ENCODE data around the gene PMCH. TPM values are rescaled to one million over a fixed set of nuclear protein-coding genes. Genes with fewer than 3 reads are reported as not detected.

Gene PMCH
- total and polyA plus RNA-seq, 2 of the 13 experiments (the other 11 are each of a cell fraction or from before 2014, with no cell fraction given): not detected

DNA sequence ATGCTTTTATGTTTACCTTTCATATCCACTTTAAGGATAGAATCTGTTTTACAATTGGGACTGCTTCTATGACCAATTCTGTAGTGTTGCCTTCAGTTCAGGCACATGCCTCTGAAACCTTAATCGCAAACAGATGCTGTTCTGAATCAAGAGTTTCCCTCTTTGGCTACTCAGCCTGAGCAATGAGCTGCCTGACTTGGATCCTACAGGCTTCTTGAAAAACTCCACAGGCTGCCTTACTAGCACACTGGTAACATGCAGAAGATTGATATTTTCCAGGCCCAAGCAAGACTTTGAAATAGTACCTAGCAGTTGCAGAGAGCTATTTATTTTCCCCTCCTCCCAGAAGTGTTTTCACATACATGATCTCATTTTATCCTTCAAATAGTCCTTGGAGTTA is 34.8 kb upstream of the PMCH start:
- in situ Hi-C loops (cut with HindIII; ENCODE audit: extremely low pct_ligation_motif_present, low pct_unique_long_range_greater_than_20kb): no loop called here
- Histone ChIP-seq H3K4me2 (ENCODE audit: low read depth, low read length) (no peak overlapping the region), H3K36me3 (replicated peaks in 1 of 2; ENCODE audit: control insufficient read depth in 1 of 2, insufficient read depth in 2 of 2, low read length in 2 of 2) (no peaks in the 10 kb centered on the region), H2AFZ (ENCODE audit: low read length) (no peak overlapping the region), H4K20me1 (ENCODE audit: insufficient read depth, low read length) (no peaks in the 10 kb centered on the region), H3K27ac (ENCODE audit: extremely low read length, insufficient read depth, low read length) (no peak overlapping the region), H3K4me1 (ENCODE audit: insufficient read depth, low read length) (no peaks in the 10 kb centered on the region; the same call in 1 of the 2 replicates), H3K9ac (ENCODE audit: insufficient read depth, low read depth, low read length) (no peak overlapping the region), H3K4me3 (replicated peaks in 1 of 3; ENCODE audit: insufficient read depth in 1 of 3, low read depth in 2 of 3, low read length in 3 of 3) (no peak overlapping the region), H3K27me3 (ENCODE audit: control insufficient read depth in 1 of 2, insufficient read depth in 2 of 2, low read length in 2 of 2) (no peaks in the 10 kb centered on the region), H3K9me3 (ENCODE audit: low read length) (no peaks in the 10 kb centered on the region), H3K79me2 (ENCODE audit: insufficient read depth, low read length) (no peaks in the 10 kb centered on the region)
- FAIRE-seq: no peak
- no TSS peak for BruUV-seq (replicated peaks)
- ChIA-PET POLR2A (no interaction called here), CTCF (ENCODE audit: low intra/inter-chr PET ratio, low total read pairs) (no interaction called here)
- intact Hi-C loops (cut with micrococcal nuclease; ENCODE audit: unreplicated experiment): no loop called here
- no peak for TF ChIP-seq CBX1 (IDR thresholded peaks at IDR 0.05; ENCODE audit: low read depth)
- TF ChIP-seq NONO (IDR thresholded peaks at IDR 0.05): no peak
- TF ChIP-seq NONO (CRISPR knock-in tag; conservative IDR thresholded peaks at IDR 0.05): no peak
- no peak for TF ChIP-seq NFYB (CRISPR knock-in tag; IDR thresholded peaks at IDR 0.05)
- TF ChIP-seq ZNF431 (CRISPR knock-in tag; IDR thresholded peaks at IDR 0.05; ENCODE audit: borderline replicate concordance, low read depth): no peak
- no peak for TF ChIP-seq FOXK1 (CRISPR knock-in tag; IDR thresholded peaks at IDR 0.05; ENCODE audit: borderline replicate concordance, low read depth)
- TF ChIP-seq, protein P1, sequence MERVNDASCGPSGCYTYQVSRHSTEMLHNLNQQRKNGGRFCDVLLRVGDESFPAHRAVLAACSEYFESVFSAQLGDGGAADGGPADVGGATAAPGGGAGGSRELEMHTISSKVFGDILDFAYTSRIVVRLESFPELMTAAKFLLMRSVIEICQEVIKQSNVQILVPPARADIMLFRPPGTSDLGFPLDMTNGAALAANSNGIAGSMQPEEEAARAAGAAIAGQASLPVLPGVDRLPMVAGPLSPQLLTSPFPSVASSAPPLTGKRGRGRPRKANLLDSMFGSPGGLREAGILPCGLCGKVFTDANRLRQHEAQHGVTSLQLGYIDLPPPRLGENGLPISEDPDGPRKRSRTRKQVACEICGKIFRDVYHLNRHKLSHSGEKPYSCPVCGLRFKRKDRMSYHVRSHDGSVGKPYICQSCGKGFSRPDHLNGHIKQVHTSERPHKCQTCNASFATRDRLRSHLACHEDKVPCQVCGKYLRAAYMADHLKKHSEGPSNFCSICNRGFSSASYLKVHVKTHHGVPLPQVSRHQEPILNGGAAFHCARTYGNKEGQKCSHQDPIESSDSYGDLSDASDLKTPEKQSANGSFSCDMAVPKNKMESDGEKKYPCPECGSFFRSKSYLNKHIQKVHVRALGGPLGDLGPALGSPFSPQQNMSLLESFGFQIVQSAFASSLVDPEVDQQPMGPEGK (CRISPR knock-in tag; IDR thresholded peaks at IDR 0.05): no peak
- no peak for TF ChIP-seq KLF13 (CRISPR knock-in tag; IDR thresholded peaks at IDR 0.05)
- TF ChIP-seq ZNF180 (CRISPR knock-in tag; IDR thresholded peaks at IDR 0.05; ENCODE audit: borderline replicate concordance, low read depth): no peak
- WGBS (ENCODE audit: low lambda C conversion rate): 36% methylated on average over 1 of the region's 1 CpG
- no peak for ATAC-seq
- DNase-seq (ENCODE audit: low spot score): no peak
